ENCODE results near the gene RTN4R.

DNA sequence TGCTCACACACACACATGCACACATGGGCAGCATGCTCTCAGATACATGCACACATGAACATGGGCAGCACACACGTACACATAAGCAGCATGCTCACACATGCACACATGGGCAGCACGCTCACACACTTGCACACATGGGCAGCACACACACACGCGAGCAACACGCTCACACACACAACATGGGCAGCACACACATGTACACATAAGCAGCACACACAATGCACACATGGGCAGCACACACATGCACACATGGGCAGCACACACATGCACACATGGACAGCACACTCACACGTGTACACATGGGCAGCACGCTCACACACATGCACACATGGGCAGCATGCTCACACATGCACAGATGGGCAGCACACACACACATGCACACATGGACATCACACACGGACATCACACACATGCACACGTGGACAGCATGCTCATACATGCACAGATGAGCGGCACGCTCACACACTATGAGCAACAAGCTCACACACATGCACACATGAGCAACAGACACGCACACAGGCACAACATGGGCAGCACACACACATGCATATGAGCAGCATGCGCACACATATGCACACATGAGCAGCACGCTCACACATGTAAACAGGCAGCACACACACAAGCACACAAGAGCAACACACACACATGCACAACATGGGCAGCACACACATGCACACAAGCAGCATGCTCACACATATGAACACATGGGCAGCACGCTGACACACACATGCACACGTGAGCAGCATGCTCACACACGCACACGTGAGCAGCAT, 43.0 kb downstream of the RTN4R start:
- TF ChIP-seq, protein P1, sequence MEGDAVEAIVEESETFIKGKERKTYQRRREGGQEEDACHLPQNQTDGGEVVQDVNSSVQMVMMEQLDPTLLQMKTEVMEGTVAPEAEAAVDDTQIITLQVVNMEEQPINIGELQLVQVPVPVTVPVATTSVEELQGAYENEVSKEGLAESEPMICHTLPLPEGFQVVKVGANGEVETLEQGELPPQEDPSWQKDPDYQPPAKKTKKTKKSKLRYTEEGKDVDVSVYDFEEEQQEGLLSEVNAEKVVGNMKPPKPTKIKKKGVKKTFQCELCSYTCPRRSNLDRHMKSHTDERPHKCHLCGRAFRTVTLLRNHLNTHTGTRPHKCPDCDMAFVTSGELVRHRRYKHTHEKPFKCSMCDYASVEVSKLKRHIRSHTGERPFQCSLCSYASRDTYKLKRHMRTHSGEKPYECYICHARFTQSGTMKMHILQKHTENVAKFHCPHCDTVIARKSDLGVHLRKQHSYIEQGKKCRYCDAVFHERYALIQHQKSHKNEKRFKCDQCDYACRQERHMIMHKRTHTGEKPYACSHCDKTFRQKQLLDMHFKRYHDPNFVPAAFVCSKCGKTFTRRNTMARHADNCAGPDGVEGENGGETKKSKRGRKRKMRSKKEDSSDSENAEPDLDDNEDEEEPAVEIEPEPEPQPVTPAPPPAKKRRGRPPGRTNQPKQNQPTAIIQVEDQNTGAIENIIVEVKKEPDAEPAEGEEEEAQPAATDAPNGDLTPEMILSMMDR (IDR thresholded peaks at IDR 0.05; ENCODE audit: low read depth, low read length, poor library complexity, severe bottlenecking) = no peak
- no peak for TF ChIP-seq EZH2phosphoT487 (IDR thresholded peaks at IDR 0.05; ENCODE audit: borderline replicate concordance, low read length)

Data from DOHH2 (cell line).